HepG2 (cell line): ENCODE measurements around the gene TLK2. TPM values are rescaled to one million over a fixed set of nuclear protein-coding genes. Genes with fewer than 3 reads are reported as not detected.
A peak's percentile ranks its signal among the peaks of the same experiment; 100 is the strongest.

Experiments used
- ATAC-seq: fragments of 200-7000 bp; cut with Tn5 transposase; 3 replicates; pipeline ENCODE4 v1.9.1; 2020; ENCODE audit warnings: mild to moderate bottlenecking, moderate library complexity
- BruUV-seq: library from RNA; stranded (reverse); fragments of 400-500 nt; replicated peaks from 2 replicates; lab custom pipeline; 2021; lab: Mats Ljungman, UMichigan
- CTCF ChIA-PET: fragments of 300-600 bp; formaldehyde crosslinking; extraction: SDS; loops from one replicate; lab custom pipeline; 2021; ENCODE audit warnings: low total read pairs, inconsistent platforms, low intra/inter-chr PET ratio; lab: Yijun Ruan, JAX
- POLR2A ChIA-PET: fragments of 350-600 bp; sonication (Branson Sonifier 250); formaldehyde crosslinking; loops from one replicate; lab custom pipeline; 2020; ENCODE audit warnings: antibody characterized with exemption, inconsistent platforms; lab: Yijun Ruan, JAX
- DNase-seq: peaks from one replicate; pipeline ENCODE4 v3.0.0-alpha.2; 2015; ENCODE audit warnings: low spot score
- FAIRE-seq: peaks from 3 replicates; lab custom pipeline; 2011; peaks lifted over from hg19 to GRCh38; lab: Jason Lieb, UNC
- H2AFZ ChIP-seq: one replicate; pipeline ENCODE4 v1.6.1; 2011; ENCODE audit warnings: low read length, inconsistent platforms
- H3K27ac ChIP-seq: fragments of 300-600 bp; 3 replicates; pipeline ENCODE4 v1.8.0; 2011; ENCODE audit warnings: mixed run types, mild to moderate bottlenecking, mixed read lengths, low read length, inconsistent platforms; ENCODE audit not compliant: insufficient read depth; ENCODE audit errors: extremely low read length
- H3K27me3 ChIP-seq, 2 experiments: fragments of 200-600 bp in 1 of 2; 2 replicates in 1 of 2; 3 replicates in 1 of 2; pipeline versions ENCODE4 v1.6.0 to v1.8.0; 2011; ENCODE audit warnings: low read length in 2 of 2, mild to moderate bottlenecking in 2 of 2, moderate library complexity in 2 of 2, inconsistent platforms in 1 of 2; ENCODE audit not compliant: insufficient read depth in 2 of 2, control insufficient read depth in 1 of 2
- H3K36me3 ChIP-seq, 2 experiments: fragments of 200-600 bp in 1 of 2; replicated peaks in 1 of 2; 2 replicates in 1 of 2; 3 replicates in 1 of 2; pipeline versions ENCODE4 v1.5.1 to v1.8.0; 2011; ENCODE audit warnings: low read length in 2 of 2, inconsistent platforms in 1 of 2; ENCODE audit not compliant: insufficient read depth in 2 of 2, control insufficient read depth in 1 of 2
- H3K4me1 ChIP-seq: 2 replicates; pipeline ENCODE4 v1.5.1; 2012; ENCODE audit warnings: low read length, inconsistent platforms; ENCODE audit not compliant: insufficient read depth
- H3K4me2 ChIP-seq: 2 replicates; pipeline ENCODE4 v1.6.0; 2011; ENCODE audit warnings: low read depth, low read length, inconsistent platforms
- H3K4me3 ChIP-seq, 3 experiments: fragments of 200-600 bp in 1 of 3; sonication (generic), shearing (Covaris generic) in 1 of 3; replicated peaks in 1 of 3; 2 replicates each; pipeline ENCODE4 v1.5.1; 2011 to 2016; ENCODE audit warnings: low read length in 3 of 3, inconsistent platforms in 2 of 3, low read depth in 2 of 3, mild to moderate bottlenecking in 2 of 3, control low read depth in 1 of 3, mixed read lengths in 1 of 3; ENCODE audit not compliant: insufficient read depth in 1 of 3
- H3K79me2 ChIP-seq: one replicate; pipeline ENCODE4 v1.6.1; 2011; ENCODE audit warnings: low read length, inconsistent platforms; ENCODE audit not compliant: insufficient read depth
- H3K9ac ChIP-seq: 2 replicates; pipeline ENCODE4 v1.6.0; 2011; ENCODE audit warnings: mild to moderate bottlenecking, low read depth, low read length, inconsistent platforms; ENCODE audit not compliant: insufficient read depth
- H3K9me3 ChIP-seq: 2 replicates; pipeline ENCODE4 v1.5.1; 2012; ENCODE audit warnings: mild to moderate bottlenecking, low read length
- H4K20me1 ChIP-seq: 2 replicates; pipeline ENCODE4 v1.6.0; 2011; ENCODE audit warnings: inconsistent platforms, mild to moderate bottlenecking, low read length, moderate library complexity; ENCODE audit not compliant: insufficient read depth
- AGO2 ChIP-seq: fragments of 200-400 bp; formaldehyde crosslinking; optimal IDR thresholded peaks from 2 replicates; pipeline ENCODE3; 2017; ENCODE audit warnings: mild to moderate bottlenecking, low read depth, low read length, moderate library complexity
- CHD4 ChIP-seq: fragments of 200-600 bp; sonication (generic); IDR thresholded peaks from 2 replicates; pipeline ENCODE4 v1.7.0; 2017; ENCODE audit warnings: mild to moderate bottlenecking, low read length, borderline replicate concordance
- FOXP1 ChIP-seq, 2 experiments: fragments of 450-650 bp in 1 of 2; IDR thresholded peaks; 2 replicates each; pipeline ENCODE4 v1.6.1; 2017 to 2018; ENCODE audit warnings: antibody characterized with exemption in 1 of 2
- IKZF4 ChIP-seq: sonication (generic); formaldehyde crosslinking; IDR thresholded peaks from 2 replicates; pipeline ENCODE4 v1.5.1; 2020; ENCODE audit warnings: borderline replicate concordance, mild to moderate bottlenecking, low read depth, missing genetic modification reagents; ENCODE audit errors: not compliant biosample characterization
- MAZ ChIP-seq, 2 experiments: sonication (generic) in 1 of 2; formaldehyde crosslinking in 1 of 2; IDR thresholded peaks; 2 replicates each; pipeline versions ENCODE4 v1.5.0 to v1.6.1; 2012 to 2020; ENCODE audit warnings: low read depth in 2 of 2, mild to moderate bottlenecking in 2 of 2, borderline replicate concordance in 1 of 2, improper control_type of control experiment in 1 of 2, low read length in 1 of 2, missing genetic modification reagents in 1 of 2, moderate library complexity in 1 of 2
- MLLT10 ChIP-seq: sonication (generic); formaldehyde crosslinking; IDR thresholded peaks from 2 replicates; pipeline ENCODE4 v1.4.0; 2020; ENCODE audit warnings: missing genetic modification reagents
- NFKB2 ChIP-seq: sonication (generic); formaldehyde crosslinking; IDR thresholded peaks from 2 replicates; pipeline ENCODE4 v1.4.0; 2020; ENCODE audit warnings: missing genetic modification reagents, borderline replicate concordance
- SIN3A ChIP-seq: IDR thresholded peaks from 2 replicates; pipeline ENCODE4 v1.6.1; 2011; ENCODE audit warnings: low read depth, mild to moderate bottlenecking, control low read depth, low read length, borderline replicate concordance
- TBL1XR1 ChIP-seq: fragments of 150-350 bp; IDR thresholded peaks from 2 replicates; pipeline ENCODE4 v1.6.1; 2014; ENCODE audit warnings: borderline replicate concordance, low read length; ENCODE audit not compliant: partially characterized antibody
- TEAD3 ChIP-seq: optimal IDR thresholded peaks from 2 replicates; pipeline ENCODE3; 2016; ENCODE audit warnings: borderline replicate concordance
- XBP1 ChIP-seq: sonication (generic); formaldehyde crosslinking; IDR thresholded peaks from 2 replicates; pipeline ENCODE4 v1.5.0; 2020; ENCODE audit warnings: missing genetic modification reagents
- ZC3H13 ChIP-seq: sonication (generic); formaldehyde crosslinking; IDR thresholded peaks from 2 replicates; pipeline ENCODE4 v1.8.1; 2023; ENCODE audit warnings: mild to moderate bottlenecking, missing genetic modification reagents, moderate library complexity
- ZEB1 ChIP-seq: IDR thresholded peaks from 2 replicates; pipeline ENCODE4 v1.6.1; 2012; ENCODE audit warnings: mild to moderate bottlenecking, low read depth, inconsistent platforms; ENCODE audit not compliant: insufficient replicate concordance
- ZMYM2 ChIP-seq: sonication (generic); formaldehyde crosslinking; IDR thresholded peaks from 2 replicates; pipeline ENCODE4 v1.8.0; 2022; ENCODE audit warnings: mild to moderate bottlenecking, missing genetic modification reagents
- ZNF12 ChIP-seq: sonication (generic); formaldehyde crosslinking; IDR thresholded peaks from 2 replicates; pipeline ENCODE4 v1.5.0; 2020; ENCODE audit warnings: missing genetic modification reagents
- ZNF282 ChIP-seq: fragments of 450-650 bp; IDR thresholded peaks from 2 replicates; pipeline ENCODE4 v1.6.1; 2018; ENCODE audit not compliant: partially characterized antibody
- ZNF30 ChIP-seq: sonication (generic); formaldehyde crosslinking; IDR thresholded peaks from 2 replicates; pipeline ENCODE4 v1.5.0; 2020; ENCODE audit warnings: mild to moderate bottlenecking, missing genetic modification reagents
- ZNF615 ChIP-seq: sonication (generic); formaldehyde crosslinking; IDR thresholded peaks from 2 replicates; pipeline ENCODE4 v1.5.0; 2020; ENCODE audit warnings: mild to moderate bottlenecking, missing genetic modification reagents, borderline replicate concordance
- ZNF776 ChIP-seq: sonication (generic); formaldehyde crosslinking; IDR thresholded peaks from 2 replicates; pipeline ENCODE4 v1.4.0; 2020; ENCODE audit warnings: mild to moderate bottlenecking, missing genetic modification reagents
- WGBS: methylation state at CpG from one replicate; pipeline ENCODE4 v1.1.6; 2017; ENCODE audit warnings: low lambda C conversion rate; 5-methylcytosine and 5-hydroxymethylcytosine counted together
- in situ Hi-C: cut with HindIII; loops from 2 replicates; pipeline ENCODE4 v1.10.0; 2017; ENCODE audit warnings: low pct_unique_long_range_greater_than_20kb; ENCODE audit not compliant: extremely low pct_ligation_motif_present
- intact Hi-C: fragments of 100-400 bp; cut with micrococcal nuclease; formaldehyde crosslinking; loops from one replicate; pipeline ENCODE4 v1.10.0; 2022; ENCODE audit not compliant: unreplicated experiment
- polyA plus RNA-seq, 8 experiments: library from polyadenylated mRNA; depleted of rRNA in 3 of 8; stranded (reverse) in 7 of 8; unstranded in 1 of 8; fragments of >200 nt; fragmentation: Illumina TruSeq in 4 of 8; extraction: Trizol in 4 of 8; gene quantifications; 2 replicates each; pipeline versions ENCODE4 v1.2.1 to v1.2.3, GENCODE V29; 2011 to 2016; ENCODE audit warnings: low read depth in 4 of 8, missing spikeins in 1 of 8, mixed read lengths in 1 of 8; ENCODE audit not compliant: insufficient read depth in 1 of 8
- total RNA-seq, 5 experiments: library from RNA; depleted of rRNA; stranded (reverse); fragments of >200 nt; fragmentation: Illumina TruSeq; extraction: Trizol; gene quantifications; 2 replicates each; pipeline ENCODE4 v1.2.3, GENCODE V29; 2016; ENCODE audit warnings: low read depth in 1 of 5
- TF ChIP-seq, protein P1 (sequence below), 2 experiments: sonication (generic) in 1 of 2; formaldehyde crosslinking in 1 of 2; IDR thresholded peaks; 2 replicates each; pipeline versions ENCODE4 v1.4.0 to v1.6.1; 2018 to 2020; ENCODE audit warnings: missing genetic modification reagents in 2 of 2, borderline replicate concordance in 1 of 2, low read depth in 1 of 2, mild to moderate bottlenecking in 1 of 2, missing biosample characterization in 1 of 2

Gene TLK2
- total and polyA plus RNA-seq, 2 of the 13 experiments (the other 11 are each of a cell fraction or from before 2014, with no cell fraction given) = 58.7 to 60.8 TPM

GRCh38 chr17:62617894-62618472 lies 139.4 kb downstream of the TLK2 start:
- peak overlapping the region; percentile 69 for H3K4me2 ChIP-seq
- H4K20me1 ChIP-seq = no peaks in the 10 kb centered on the region; the same call in 1 of the 2 replicates
- peaks cover 3 to 11% of the 10 kb centered on the region in 2 experiments; a peak in 4 of 5 replicates for H3K36me3 ChIP-seq
- in situ Hi-C loops (no loop called here), intact Hi-C loops (no loop called here)
- H3K79me2 ChIP-seq = no peaks in the 10 kb centered on the region
- DNase-seq (peak; percentile 73), ATAC-seq (peak; percentile 53), FAIRE-seq (no peak)
- H3K9me3 ChIP-seq = no peaks in the 10 kb centered on the region
- WGBS = 71% methylated on average over 6 of the region's 6 CpGs
- ChIA-PET CTCF (no interaction called here), POLR2A (no interaction called here)
- H3K4me1 ChIP-seq = peaks cover 36% of the 10 kb centered on the region
- H2AFZ ChIP-seq = no peak overlapping the region
- H3K27me3 ChIP-seq = no peaks in the 10 kb centered on the region
- H3K9ac ChIP-seq = peak overlapping the region; percentile 57; the same call in 1 of the 2 replicates
- H3K4me3 ChIP-seq = peak overlapping the region in 1 of 3 experiments; percentile 29; a peak in 1 of 6 replicates
- no TSS peak for BruUV-seq
- peak overlapping the region; percentile 72 for H3K27ac ChIP-seq
- TF ChIP-seq, protein P1, sequence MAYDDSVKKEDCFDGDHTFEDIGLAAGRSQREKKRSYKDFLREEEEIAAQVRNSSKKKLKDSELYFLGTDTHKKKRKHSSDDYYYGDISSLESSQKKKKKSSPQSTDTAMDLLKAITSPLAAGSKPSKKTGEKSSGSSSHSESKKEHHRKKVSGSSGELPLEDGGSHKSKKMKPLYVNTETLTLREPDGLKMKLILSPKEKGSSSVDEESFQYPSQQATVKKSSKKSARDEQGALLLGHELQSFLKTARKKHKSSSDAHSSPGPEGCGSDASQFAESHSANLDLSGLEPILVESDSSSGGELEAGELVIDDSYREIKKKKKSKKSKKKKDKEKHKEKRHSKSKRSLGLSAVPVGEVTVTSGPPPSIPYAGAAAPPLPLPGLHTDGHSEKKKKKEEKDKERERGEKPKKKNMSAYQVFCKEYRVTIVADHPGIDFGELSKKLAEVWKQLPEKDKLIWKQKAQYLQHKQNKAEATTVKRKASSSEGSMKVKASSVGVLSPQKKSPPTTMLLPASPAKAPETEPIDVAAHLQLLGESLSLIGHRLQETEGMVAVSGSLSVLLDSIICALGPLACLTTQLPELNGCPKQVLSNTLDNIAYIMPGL (CRISPR knock-in tag; IDR thresholded peaks at IDR 0.05; ENCODE audit: borderline replicate concordance in 1 of 2, low read depth in 1 of 2) = no peak
- TF ChIP-seq TEAD3 = no peak
- no peak for TF ChIP-seq TBL1XR1
- TF ChIP-seq CHD4 = no peak
- no peak for TF ChIP-seq ZNF12 (CRISPR knock-in tag)
- TF ChIP-seq ZC3H13 (CRISPR knock-in tag) = no peak
- TF ChIP-seq ZNF30 (CRISPR knock-in tag) = no peak
- 0 out of 2 replicates have a peak, but pooled peaks have one; percentile 13 for TF ChIP-seq ZNF776 (CRISPR knock-in tag)
- TF ChIP-seq ZNF615 (CRISPR knock-in tag) = 0 out of 2 replicates have a peak, but pooled peaks have one; percentile 23
- TF ChIP-seq ZMYM2 (CRISPR knock-in tag) = no peak
- no peak for TF ChIP-seq XBP1 (CRISPR knock-in tag)
- TF ChIP-seq AGO2 = no peak
- no peak for TF ChIP-seq ZEB1
- TF ChIP-seq ZNF282 = no peak
- TF ChIP-seq MAZ (IDR thresholded peaks at IDR 0.05; ENCODE audit: borderline replicate concordance, low read depth, low read length) = no peak
- no peak for TF ChIP-seq MAZ (CRISPR knock-in tag; IDR thresholded peaks at IDR 0.05; ENCODE audit: low read depth)
- peak; percentile 8; the same call in 1 of the 2 replicates for TF ChIP-seq NFKB2 (CRISPR knock-in tag)
- TF ChIP-seq IKZF4 (CRISPR knock-in tag) = no peak
- no peak for TF ChIP-seq MLLT10 (CRISPR knock-in tag)
- TF ChIP-seq FOXP1 (IDR thresholded peaks at IDR 0.05) = no peak
- no peak for TF ChIP-seq FOXP1 (CRISPR knock-in tag; IDR thresholded peaks at IDR 0.05)
- 0 out of 2 replicates have a peak, but pooled peaks have one; percentile 13 for TF ChIP-seq SIN3A
